CD4-positive, alpha-beta T cell (primary cell): ENCODE results near the gene EOLA1. TPM values are rescaled to one million over a fixed set of nuclear protein-coding genes. Genes with fewer than 3 reads are reported as not detected.
"Not testable (repeated sequence)": the region's sequence is repeated elsewhere in the genome, so short reads cannot be mapped to it uniquely, and the experiment has no call there.

Experiments
- ATAC-seq: fragments of 200-7000 bp; cut with Tn5 transposase; one replicate; pipeline ENCODE4 v1.10.0; 2022; ENCODE audit warnings: mild to moderate bottlenecking; ENCODE audit not compliant: poor library complexity
- CTCF ChIA-PET: fragments of 350-600 bp; sonication (Branson Sonifier 250); formaldehyde crosslinking; loops from one replicate; lab custom pipeline; 2021; ENCODE audit warnings: antibody characterized with exemption, inconsistent platforms; lab: Charles Lee
- POLR2A ChIA-PET: fragments of 350-600 bp; sonication (Branson Sonifier 250); formaldehyde crosslinking; loops from one replicate; lab custom pipeline; 2021; ENCODE audit warnings: antibody characterized with exemption, inconsistent platforms; lab: Charles Lee
- DNase-seq, 14 experiments: peaks; one replicate each; pipeline ENCODE4 v3.0.0-alpha.2; 2013 to 2020; ENCODE audit warnings: mixed read lengths in 2 of 14
- H3K27ac ChIP-seq, 2 donors: one replicate each; pipeline versions ENCODE4 v1.5.1 to v1.7.0; 2013; ENCODE audit warnings: low read length in 2 of 2, low read depth in 1 of 2, mild to moderate bottlenecking in 1 of 2
- H3K27me3 ChIP-seq, 2 experiments: 1 replicate in 1 of 2; 2 replicates in 1 of 2; pipeline versions ENCODE4 v1.6.1 to v1.7.0; 2013; ENCODE audit warnings: low read length in 2 of 2, control low read depth in 1 of 2, mild to moderate bottlenecking in 1 of 2, moderate library complexity in 1 of 2; ENCODE audit not compliant: insufficient read depth in 2 of 2, control insufficient read depth in 1 of 2
- H3K36me3 ChIP-seq: one replicate; pipeline ENCODE4 v1.6.1; 2013; ENCODE audit warnings: low read length, control low read depth; ENCODE audit not compliant: insufficient read depth
- H3K4me1 ChIP-seq: one replicate; pipeline ENCODE4 v1.6.1; 2013; ENCODE audit warnings: low read length, control low read depth; ENCODE audit not compliant: insufficient read depth
- H3K4me3 ChIP-seq: one replicate; pipeline ENCODE4 v1.5.1; 2013; ENCODE audit warnings: mild to moderate bottlenecking, low read length, moderate library complexity
- H3K9me3 ChIP-seq, 2 experiments: 1 replicate in 1 of 2; 2 replicates in 1 of 2; pipeline versions ENCODE4 v1.6.1 to v1.7.0; 2013; ENCODE audit warnings: low read length in 2 of 2, mild to moderate bottlenecking in 2 of 2, control low read depth in 1 of 2, moderate library complexity in 1 of 2; ENCODE audit not compliant: control insufficient read depth in 1 of 2, insufficient read depth in 1 of 2
- H3K27ac Mint-ChIP-seq: one replicate; pipeline ENCODE4 v1.8.0; 2020; ENCODE audit warnings: mixed read lengths
- H3K27me3 Mint-ChIP-seq: one replicate; pipeline ENCODE4 v1.8.0; 2021; ENCODE audit warnings: mixed read lengths
- H3K36me3 Mint-ChIP-seq: one replicate; pipeline ENCODE4 v1.8.0; 2021; ENCODE audit warnings: low read depth, mixed read lengths
- H3K4me1 Mint-ChIP-seq: one replicate; pipeline ENCODE4 v1.8.0; 2021; ENCODE audit warnings: low read depth, mixed read lengths
- H3K4me3 Mint-ChIP-seq: one replicate; pipeline ENCODE4 v1.8.0; 2020; ENCODE audit warnings: mild to moderate bottlenecking, mixed read lengths
- H3K9me3 Mint-ChIP-seq: one replicate; pipeline ENCODE4 v1.8.0; 2020; ENCODE audit warnings: mixed read lengths
- CTCF ChIP-seq: fragments of 200-600 bp; IDR thresholded peaks from one replicate; pipeline ENCODE4 v1.8.0; 2022; ENCODE audit warnings: antibody characterized with exemption, mild to moderate bottlenecking
- intact Hi-C, 2 experiments: fragments of 100-400 bp; cut with DNase I in 1 of 2; cut with micrococcal nuclease in 1 of 2; formaldehyde crosslinking; loops; one replicate each; pipeline versions ENCODE4 v1.15.1 to v1.9.0; 2023 to 2025; cut with DNase I, micrococcal nuclease
- total RNA-seq, 174 experiments: library from RNA in 2 of 174; stranded (reverse) in 2 of 174; gene quantifications; one replicate each; pipeline ENCODE4 v1.2.3 and lab custom pipeline; 2021 to 2026

EOLA1 gene
- total RNA-seq, 2 experiments from 2014 or later = 63.1 to 68.5 TPM

GRCh38 chrX:149534926-149535602 lies 5.7 kb upstream of the EOLA1 start:
- intact Hi-C loops = loop anchor here in 1 of 2 experiments (10.0 kb wide), 1 partner anchor 1030 kb away; the partner anchor contains the start of gene MTM1

GRCh38 chrX:149537474-149537873 lies 3.3 kb upstream of the EOLA1 start:
- H3K4me1 ChIP-seq = peaks cover 16% of the 10 kb centered on the region
- H3K4me1 Mint-ChIP-seq, H3K27me3 ChIP-seq, H3K4me3 Mint-ChIP-seq, DNase-seq, H3K27me3 Mint-ChIP-seq, H3K4me3 ChIP-seq, H3K27ac ChIP-seq, POLR2A ChIA-PET, ATAC-seq, H3K27ac Mint-ChIP-seq, CTCF ChIA-PET, H3K9me3 ChIP-seq, H3K36me3 ChIP-seq, H3K9me3 Mint-ChIP-seq: not testable (repeated sequence)
- peaks cover 13% of the 10 kb centered on the region for H3K36me3 Mint-ChIP-seq
- intact Hi-C loops = loop anchor here in 1 of 2 experiments (10.0 kb wide), 1 partner anchor 1027 kb away; the partner anchor contains the start of gene MTM1

More at GRCh38 chrX:149534926-149535602, 5.7 kb upstream of the EOLA1 start:
- DNase-seq, H3K27ac ChIP-seq, H3K9me3 Mint-ChIP-seq, CTCF ChIA-PET, ATAC-seq, POLR2A ChIA-PET, H3K4me1 ChIP-seq, H3K4me1 Mint-ChIP-seq, H3K4me3 Mint-ChIP-seq, H3K27me3 ChIP-seq, H3K27me3 Mint-ChIP-seq, H3K4me3 ChIP-seq, H3K9me3 ChIP-seq, H3K27ac Mint-ChIP-seq, H3K36me3 ChIP-seq: not testable (repeated sequence)
- H3K36me3 Mint-ChIP-seq = peaks cover 13% of the 10 kb centered on the region

GRCh38 chrX:149539283-149540130 lies 1.3 kb upstream of the EOLA1 start:
- ATAC-seq = peak; percentile 52
- TF ChIP-seq CTCF = no peak
- CTCF ChIA-PET = interaction anchor here (0.9 to 3.5 kb wide), 6 partner anchors 12 to 45 kb away, joined by 3 to 22 read pairs (median 4); partner anchors contain the start of gene IDS

More at GRCh38 chrX:149539283-149540130, 1.3 kb upstream of the EOLA1 start:
- peaks cover 13% of the 10 kb centered on the region for H3K36me3 Mint-ChIP-seq
- H3K9me3 Mint-ChIP-seq = no peaks in the 10 kb centered on the region
- peak overlapping the region; percentile 96 for H3K27ac Mint-ChIP-seq
- H3K27ac ChIP-seq = peak overlapping the region; percentile 56 to 58
- no peaks in the 10 kb centered on the region for H3K9me3 ChIP-seq
- intact Hi-C loops = loop anchor here in 1 of 2 experiments (10.0 kb wide), 1 partner anchor 1025 kb away; the partner anchor contains the start of gene MTM1
- POLR2A ChIA-PET = interaction anchor here (0.9 to 2.8 kb wide), 11 partner anchors 12 to 1857 kb away, joined by 3 to 102 read pairs (median 12); partner anchors contain the start of genes EOLA2, FMR1, IDS and MTM1
- H3K4me3 Mint-ChIP-seq = peak overlapping the region; percentile 89
- no peaks in the 10 kb centered on the region for H3K27me3 Mint-ChIP-seq
- peak overlapping the region; percentile 65 for H3K4me3 ChIP-seq
- H3K4me1 Mint-ChIP-seq = peaks cover 8% of the 10 kb centered on the region
- H3K36me3 ChIP-seq = no peaks in the 10 kb centered on the region
- no peaks in the 10 kb centered on the region for H3K27me3 ChIP-seq
- DNase-seq = peak; percentile 77 to 96 (median 85)
- H3K4me1 ChIP-seq = peaks cover 16% of the 10 kb centered on the region
